BE2C (cell line): ENCODE data around the gene THAP8.

ENCODE experiments used
- DNase-seq: peaks from one replicate; pipeline ENCODE4 v3.0.0-alpha.2; 2020
- H3K27me3 ChIP-seq: fragments of 250-450 bp; sonication (Bioruptor Pico); 2 replicates; pipeline ENCODE4 v1.5.1; 2020; ENCODE audit warnings: mild to moderate bottlenecking
- H3K36me3 ChIP-seq: fragments of 250-450 bp; sonication (Bioruptor Pico); 2 replicates; pipeline ENCODE4 v1.5.1; 2020; ENCODE audit warnings: mild to moderate bottlenecking
- H3K4me1 ChIP-seq: fragments of 250-450 bp; sonication (Bioruptor Pico); 2 replicates; pipeline ENCODE4 v1.5.1; 2020
- H3K4me3 ChIP-seq: 2 replicates; pipeline ENCODE4 v1.5.1; 2011; ENCODE audit warnings: low read depth, low read length
- H3K9me3 ChIP-seq: fragments of 250-450 bp; sonication (Bioruptor Pico); 2 replicates; pipeline ENCODE4 v1.5.1; 2020
- CTCF ChIP-seq: IDR thresholded peaks from 2 replicates; pipeline ENCODE4 v1.5.1; 2012; ENCODE audit warnings: mild to moderate bottlenecking, low read depth, low read length

Gene THAP8

GRCh38 chr19:36051637-36052036, 2.4 kb downstream of the THAP8 start:
- no peak for DNase-seq
- Histone ChIP-seq H3K36me3 (no peaks in the 10 kb centered on the region), H3K9me3 (no peaks in the 10 kb centered on the region), H3K4me3 (no peak overlapping the region), H3K4me1 (no peaks in the 10 kb centered on the region), H3K27me3 (no peaks in the 10 kb centered on the region)
- TF ChIP-seq CTCF = no peak

GRCh38 chr19:36051236-36051635, 2.8 kb downstream of the THAP8 start:
- no peaks in the 10 kb centered on the region for H3K9me3 ChIP-seq
- DNase-seq = no peak
- H3K4me3 ChIP-seq = no peak overlapping the region
- no peaks in the 10 kb centered on the region for H3K27me3 ChIP-seq
- TF ChIP-seq CTCF = peak; percentile 44
- no peaks in the 10 kb centered on the region for H3K36me3 ChIP-seq
- no peaks in the 10 kb centered on the region for H3K4me1 ChIP-seq

- no peak for TF ChIP-seq CTCF
- no peak overlapping the region for H3K4me3 ChIP-seq
- no peaks in the 10 kb centered on the region for H3K27me3 ChIP-seq
- DNase-seq = no peak
- no peaks in the 10 kb centered on the region; the same call in 1 of the 2 replicates for H3K36me3 ChIP-seq
- no peaks in the 10 kb centered on the region for H3K9me3 ChIP-seq
- no peaks in the 10 kb centered on the region for H3K4me1 ChIP-seq
Observed at GRCh38 chr19:36049080-36049698, 4.9 kb downstream of the THAP8 start.

GRCh38 chr19:36047835-36048234, 6.2 kb downstream of the THAP8 start:
- no peaks in the 10 kb centered on the region for H3K27me3 ChIP-seq
- DNase-seq = no peak
- H3K4me3 ChIP-seq = no peak overlapping the region
- H3K9me3 ChIP-seq = no peaks in the 10 kb centered on the region
- H3K4me1 ChIP-seq = no peaks in the 10 kb centered on the region
- no peak for TF ChIP-seq CTCF
- H3K36me3 ChIP-seq = no peaks in the 10 kb centered on the region; the same call in 1 of the 2 replicates

- Histone ChIP-seq H3K27me3 (no peaks in the 10 kb centered on the region), H3K4me3 (no peak overlapping the region), H3K9me3 (no peaks in the 10 kb centered on the region), H3K4me1 (no peaks in the 10 kb centered on the region), H3K36me3 (no peaks in the 10 kb centered on the region; the same call in 1 of the 2 replicates)
- DNase-seq = no peak
- TF ChIP-seq CTCF = no peak
Observed at GRCh38 chr19:36046443-36047050, 7.5 kb downstream of the THAP8 start.

GRCh38 chr19:36043952-36044351, 10.1 kb downstream of the THAP8 start:
- no peak for DNase-seq
- Histone ChIP-seq H3K4me3 (no peak overlapping the region), H3K9me3 (no peaks in the 10 kb centered on the region), H3K36me3 (peaks cover 2% of the 10 kb centered on the region; the same call in 1 of the 2 replicates), H3K27me3 (no peaks in the 10 kb centered on the region), H3K4me1 (no peaks in the 10 kb centered on the region)
- no peak for TF ChIP-seq CTCF
